ENCODE measurements around the gene FSIP1. TPM values are rescaled to one million over a fixed set of nuclear protein-coding genes. Genes with fewer than 3 reads are reported as not detected.

FSIP1 gene
- total RNA-seq, 2 experiments from 2014 or later: 0.22 to 0.34 TPM

GRCh38 chr15:39704235-39704634, 78.4 kb downstream of the FSIP1 start:
- intact Hi-C loops (cut with DNase I, micrococcal nuclease): no loop called here
- no peaks in the 10 kb centered on the region for H3K4me1 Mint-ChIP-seq (ENCODE audit: low read depth)
- no peaks in the 10 kb centered on the region for H3K9me3 Mint-ChIP-seq
- DNase-seq (no peak), ATAC-seq (ENCODE audit: poor library complexity) (no peak)
- Histone ChIP-seq H3K36me3 (ENCODE audit: insufficient read depth, low read length) (no peaks in the 10 kb centered on the region), H3K9me3 (ENCODE audit: control insufficient read depth in 1 of 2, insufficient read depth in 1 of 2, low read length in 2 of 2) (no peaks in the 10 kb centered on the region), H3K4me3 (ENCODE audit: low read length) (no peak overlapping the region), H3K27ac (ENCODE audit: low read depth in 1 of 2, low read length in 2 of 2) (no peak overlapping the region), H3K4me1 (ENCODE audit: insufficient read depth, low read length) (no peaks in the 10 kb centered on the region), H3K27me3 (ENCODE audit: control insufficient read depth in 1 of 2, insufficient read depth in 2 of 2, low read length in 2 of 2) (no peaks in the 10 kb centered on the region)
- no peak overlapping the region for H3K4me3 Mint-ChIP-seq
- no peak overlapping the region for H3K27ac Mint-ChIP-seq
- ChIA-PET CTCF (interaction anchor here (1.6 kb wide), 1 partner anchor 10 kb away, joined by 3 read pairs; no protein-coding TSS in a partner anchor), POLR2A (no interaction called here)
- H3K27me3 Mint-ChIP-seq: no peaks in the 10 kb centered on the region
- no peaks in the 10 kb centered on the region for H3K36me3 Mint-ChIP-seq (ENCODE audit: low read depth)
- TF ChIP-seq CTCF (IDR thresholded peaks at IDR 0.05): no peak

- ATAC-seq (ENCODE audit: poor library complexity) (no peak), DNase-seq (no peak)
- Mint-ChIP-seq H3K36me3 (ENCODE audit: low read depth) (no peaks in the 10 kb centered on the region), H3K27ac (no peak overlapping the region), H3K27me3 (no peaks in the 10 kb centered on the region), H3K4me3 (no peak overlapping the region), H3K4me1 (ENCODE audit: low read depth) (no peaks in the 10 kb centered on the region), H3K9me3 (no peaks in the 10 kb centered on the region)
- no peaks in the 10 kb centered on the region for H3K9me3 ChIP-seq (ENCODE audit: control insufficient read depth in 1 of 2, insufficient read depth in 1 of 2, low read length in 2 of 2)
- H3K36me3 ChIP-seq (ENCODE audit: insufficient read depth, low read length): no peaks in the 10 kb centered on the region
- no peak overlapping the region for H3K27ac ChIP-seq (ENCODE audit: low read depth in 1 of 2, low read length in 2 of 2)
- intact Hi-C loops (cut with DNase I, micrococcal nuclease): no loop called here
- POLR2A ChIA-PET: no interaction called here
- H3K27me3 ChIP-seq (ENCODE audit: control insufficient read depth in 1 of 2, insufficient read depth in 2 of 2, low read length in 2 of 2): no peaks in the 10 kb centered on the region
- H3K4me1 ChIP-seq (ENCODE audit: insufficient read depth, low read length): no peaks in the 10 kb centered on the region
- H3K4me3 ChIP-seq (ENCODE audit: low read length): no peak overlapping the region
- CTCF ChIA-PET: no interaction called here
- TF ChIP-seq CTCF (IDR thresholded peaks at IDR 0.05): no peak
These were observed 80.7 kb downstream of the FSIP1 start for GRCh38 chr15:39701988-39702387.

GRCh38 chr15:39700375-39700700, 82.3 kb downstream of the FSIP1 start:
- Histone ChIP-seq H3K4me1 (ENCODE audit: insufficient read depth, low read length) (no peaks in the 10 kb centered on the region), H3K27ac (ENCODE audit: low read depth in 1 of 2, low read length in 2 of 2) (no peak overlapping the region), H3K9me3 (ENCODE audit: control insufficient read depth in 1 of 2, insufficient read depth in 1 of 2, low read length in 2 of 2) (no peaks in the 10 kb centered on the region), H3K36me3 (ENCODE audit: insufficient read depth, low read length) (no peaks in the 10 kb centered on the region), H3K4me3 (ENCODE audit: low read length) (no peak overlapping the region), H3K27me3 (ENCODE audit: control insufficient read depth in 1 of 2, insufficient read depth in 2 of 2, low read length in 2 of 2) (no peaks in the 10 kb centered on the region)
- no peak for ATAC-seq (ENCODE audit: poor library complexity)
- no peak overlapping the region for H3K27ac Mint-ChIP-seq
- no peak overlapping the region for H3K4me3 Mint-ChIP-seq
- POLR2A ChIA-PET: interaction anchor here (0.7 kb wide), 1 partner anchor 57 kb away, joined by 3 read pairs; no protein-coding TSS in a partner anchor
- TF ChIP-seq CTCF (IDR thresholded peaks at IDR 0.05): no peak
- intact Hi-C loops (cut with DNase I, micrococcal nuclease): no loop called here
- DNase-seq: no peak
- CTCF ChIA-PET: no interaction called here
- no peaks in the 10 kb centered on the region for H3K9me3 Mint-ChIP-seq
- H3K27me3 Mint-ChIP-seq: no peaks in the 10 kb centered on the region
- H3K4me1 Mint-ChIP-seq (ENCODE audit: low read depth): no peaks in the 10 kb centered on the region
- H3K36me3 Mint-ChIP-seq (ENCODE audit: low read depth): no peaks in the 10 kb centered on the region

All from CD4-positive, alpha-beta T cell (primary cell).